HepG2 (cell line): ENCODE measurements around the gene PLEKHA6. TPM values are rescaled to one million over a fixed set of nuclear protein-coding genes. Genes with fewer than 3 reads are reported as not detected.

Experiments
- EP300 ChIP-seq, 3 experiments: sonication (generic) in 1 of 3; formaldehyde crosslinking in 1 of 3; IDR thresholded peaks; 2 replicates each; pipeline versions ENCODE4 v1.5.1 to v1.6.1; 2011 to 2020; ENCODE audit warnings: low read depth in 2 of 3, low read length in 2 of 3, borderline replicate concordance in 1 of 3, improper control_type of control experiment in 1 of 3, mild to moderate bottlenecking in 1 of 3, missing genetic modification reagents in 1 of 3, moderate library complexity in 1 of 3
- KDM3A ChIP-seq: IDR thresholded peaks from 2 replicates; pipeline ENCODE4 v1.6.1; 2018; ENCODE audit warnings: low read depth, missing compliant biosample characterization
- SIN3A ChIP-seq: IDR thresholded peaks from 2 replicates; pipeline ENCODE4 v1.6.1; 2011; ENCODE audit warnings: low read depth, mild to moderate bottlenecking, control low read depth, low read length, borderline replicate concordance
- SKI ChIP-seq: fragments of 450-650 bp; IDR thresholded peaks from one replicate; pipeline ENCODE4 v1.6.1; 2018; ENCODE audit warnings: mild to moderate bottlenecking; ENCODE audit not compliant: partially characterized antibody
- SMARCC2 ChIP-seq: fragments of 450-650 bp; IDR thresholded peaks from 2 replicates; pipeline ENCODE4 v1.6.1; 2017; ENCODE audit warnings: antibody characterized with exemption, mild to moderate bottlenecking
- SOX5 ChIP-seq: IDR thresholded peaks from 2 replicates; pipeline ENCODE4 v1.6.1; 2016; ENCODE audit warnings: borderline replicate concordance
- ZFX ChIP-seq: sonication (generic); formaldehyde crosslinking; IDR thresholded peaks from 2 replicates; pipeline ENCODE4 v1.4.0; 2020; ENCODE audit warnings: mild to moderate bottlenecking, low read depth, missing genetic modification reagents, moderate library complexity
- ZNF451 ChIP-seq: sonication (generic); formaldehyde crosslinking; IDR thresholded peaks from 2 replicates; pipeline ENCODE4 v1.5.0; 2020; ENCODE audit warnings: mild to moderate bottlenecking, missing genetic modification reagents
- ZNF570 ChIP-seq: sonication (generic); formaldehyde crosslinking; IDR thresholded peaks from 2 replicates; pipeline ENCODE4 v1.4.0; 2020; ENCODE audit warnings: mild to moderate bottlenecking, missing genetic modification reagents, borderline replicate concordance
- polyA plus RNA-seq, 8 experiments: library from polyadenylated mRNA; depleted of rRNA in 3 of 8; stranded (reverse) in 7 of 8; unstranded in 1 of 8; fragments of >200 nt; fragmentation: Illumina TruSeq in 4 of 8; extraction: Trizol in 4 of 8; gene quantifications; 2 replicates each; pipeline versions ENCODE4 v1.2.1 to v1.2.3, GENCODE V29; 2011 to 2016; ENCODE audit warnings: low read depth in 4 of 8, missing spikeins in 1 of 8, mixed read lengths in 1 of 8; ENCODE audit not compliant: insufficient read depth in 1 of 8
- total RNA-seq, 5 experiments: library from RNA; depleted of rRNA; stranded (reverse); fragments of >200 nt; fragmentation: Illumina TruSeq; extraction: Trizol; gene quantifications; 2 replicates each; pipeline ENCODE4 v1.2.3, GENCODE V29; 2016; ENCODE audit warnings: low read depth in 1 of 5
- TF ChIP-seq, protein P1 (sequence below), 2 experiments: sonication (generic) in 1 of 2; formaldehyde crosslinking in 1 of 2; IDR thresholded peaks; 2 replicates each; pipeline versions ENCODE4 v1.4.0 to v1.6.1; 2016 to 2020; ENCODE audit warnings: borderline replicate concordance in 1 of 2, low read depth in 1 of 2, mild to moderate bottlenecking in 1 of 2, missing genetic modification reagents in 1 of 2
- TF ChIP-seq, protein P2 (sequence below): IDR thresholded peaks from 2 replicates; pipeline ENCODE4 v1.6.1; 2016; ENCODE audit warnings: mild to moderate bottlenecking
- TF ChIP-seq, protein P3 (sequence below): sonication (generic); formaldehyde crosslinking; IDR thresholded peaks from 2 replicates; pipeline ENCODE4 v1.8.0; 2022; ENCODE audit warnings: missing genetic modification reagents, mild to moderate bottlenecking, inconsistent platforms, borderline replicate concordance
- TF ChIP-seq, protein P4 (sequence below): sonication (generic); formaldehyde crosslinking; IDR thresholded peaks from 2 replicates; pipeline ENCODE4 v1.4.0; 2020; ENCODE audit warnings: mild to moderate bottlenecking, missing genetic modification reagents
- TF ChIP-seq, protein P5 (sequence below): sonication (generic); formaldehyde crosslinking; conservative IDR thresholded peaks from 2 replicates; pipeline ENCODE4 v1.4.0; 2020; ENCODE audit warnings: missing genetic modification reagents
- TF ChIP-seq, protein P6 (sequence below): sonication (generic); formaldehyde crosslinking; IDR thresholded peaks from 2 replicates; pipeline ENCODE4 v1.4.0; 2020; ENCODE audit warnings: missing genetic modification reagents, mild to moderate bottlenecking, borderline replicate concordance

The PLEKHA6 gene
- total and polyA plus RNA-seq, 2 of the 13 experiments (the other 11 are each of a cell fraction or from before 2014, with no cell fraction given): 5.3 to 11.4 TPM

DNA sequence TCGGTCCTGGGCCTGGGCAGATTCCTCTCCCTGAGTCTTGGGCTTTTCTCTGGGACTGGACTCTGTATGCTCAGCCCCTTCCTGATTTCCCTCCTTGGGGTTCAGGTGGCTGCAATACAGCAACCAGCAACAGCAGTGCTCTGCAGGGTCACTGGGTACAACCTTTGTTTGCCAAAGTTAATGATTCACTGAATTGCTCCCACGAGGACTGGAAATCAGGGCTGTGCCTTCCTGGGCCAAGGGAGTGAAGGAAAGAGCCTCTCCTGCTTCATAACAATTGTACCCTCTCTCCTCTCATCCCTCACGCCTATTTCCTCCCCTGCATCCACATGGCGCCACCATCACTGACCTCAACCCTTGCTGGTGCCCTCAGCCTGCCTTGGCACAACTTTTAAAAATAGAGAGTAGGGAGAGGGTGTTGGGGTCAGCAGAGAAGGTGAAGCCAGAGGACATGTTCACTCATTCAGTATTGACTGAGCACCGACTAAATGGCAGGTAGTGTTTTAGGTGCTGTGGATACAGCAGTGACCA, 93.2 kb downstream of the PLEKHA6 start (continued):
- TF ChIP-seq, protein P1, sequence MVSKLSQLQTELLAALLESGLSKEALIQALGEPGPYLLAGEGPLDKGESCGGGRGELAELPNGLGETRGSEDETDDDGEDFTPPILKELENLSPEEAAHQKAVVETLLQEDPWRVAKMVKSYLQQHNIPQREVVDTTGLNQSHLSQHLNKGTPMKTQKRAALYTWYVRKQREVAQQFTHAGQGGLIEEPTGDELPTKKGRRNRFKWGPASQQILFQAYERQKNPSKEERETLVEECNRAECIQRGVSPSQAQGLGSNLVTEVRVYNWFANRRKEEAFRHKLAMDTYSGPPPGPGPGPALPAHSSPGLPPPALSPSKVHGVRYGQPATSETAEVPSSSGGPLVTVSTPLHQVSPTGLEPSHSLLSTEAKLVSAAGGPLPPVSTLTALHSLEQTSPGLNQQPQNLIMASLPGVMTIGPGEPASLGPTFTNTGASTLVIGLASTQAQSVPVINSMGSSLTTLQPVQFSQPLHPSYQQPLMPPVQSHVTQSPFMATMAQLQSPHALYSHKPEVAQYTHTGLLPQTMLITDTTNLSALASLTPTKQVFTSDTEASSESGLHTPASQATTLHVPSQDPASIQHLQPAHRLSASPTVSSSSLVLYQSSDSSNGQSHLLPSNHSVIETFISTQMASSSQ (IDR thresholded peaks at IDR 0.05; ENCODE audit: low read depth): peak; percentile 98
- TF ChIP-seq, protein P1 (CRISPR knock-in tag; IDR thresholded peaks at IDR 0.05; ENCODE audit: borderline replicate concordance): peak; percentile 99
- TF ChIP-seq SIN3A (peak; percentile 73; the same call in 1 of the 2 replicates), ZNF451 (no peak), EP300 (IDR thresholded peaks at IDR 0.05; ENCODE audit: low read depth in 2 of 2, low read length in 2 of 2) (peak in 1 of 2 experiments; percentile 54; a peak in 1 of 4 replicates), EP300 (CRISPR knock-in tag; IDR thresholded peaks at IDR 0.05; ENCODE audit: borderline replicate concordance) (no peak), ZNF570 (CRISPR knock-in tag) (no peak), KDM3A (0 out of 2 replicates have a peak, but pooled peaks have one; percentile 43), SMARCC2 (no peak), ZFX (CRISPR knock-in tag) (peak; percentile 45; the same call in 1 of the 2 replicates), SKI (no peak), SOX5 (peak; percentile 77)
- TF ChIP-seq, protein P2, sequence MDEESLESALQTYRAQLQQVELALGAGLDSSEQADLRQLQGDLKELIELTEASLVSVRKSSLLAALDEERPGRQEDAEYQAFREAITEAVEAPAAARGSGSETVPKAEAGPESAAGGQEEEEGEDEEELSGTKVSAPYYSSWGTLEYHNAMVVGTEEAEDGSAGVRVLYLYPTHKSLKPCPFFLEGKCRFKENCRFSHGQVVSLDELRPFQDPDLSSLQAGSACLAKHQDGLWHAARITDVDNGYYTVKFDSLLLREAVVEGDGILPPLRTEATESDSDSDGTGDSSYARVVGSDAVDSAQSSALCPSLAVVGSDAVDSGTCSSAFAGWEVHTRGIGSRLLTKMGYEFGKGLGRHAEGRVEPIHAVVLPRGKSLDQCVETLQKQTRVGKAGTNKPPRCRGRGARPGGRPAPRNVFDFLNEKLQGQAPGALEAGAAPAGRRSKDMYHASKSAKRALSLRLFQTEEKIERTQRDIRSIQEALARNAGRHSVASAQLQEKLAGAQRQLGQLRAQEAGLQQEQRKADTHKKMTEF: peak; percentile 51
- TF ChIP-seq, protein P3, sequence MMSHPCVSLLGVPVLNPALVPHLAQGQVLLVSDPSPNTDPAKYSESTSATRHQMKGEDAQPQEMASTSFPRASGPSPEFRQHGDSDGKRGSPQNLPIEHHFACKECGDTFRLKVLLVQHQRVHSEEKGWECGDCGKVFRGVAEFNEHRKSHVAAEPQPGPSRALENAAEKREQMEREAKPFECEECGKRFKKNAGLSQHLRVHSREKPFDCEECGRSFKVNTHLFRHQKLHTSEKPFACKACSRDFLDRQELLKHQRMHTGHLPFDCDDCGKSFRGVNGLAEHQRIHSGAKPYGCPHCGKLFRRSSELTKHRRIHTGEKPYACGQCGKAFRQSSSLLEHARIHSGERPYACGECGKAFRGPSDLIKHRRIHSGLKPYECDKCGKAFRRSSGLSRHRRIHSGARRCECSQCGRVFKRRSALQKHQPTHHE (CRISPR knock-in tag): no peak
- TF ChIP-seq, protein P4, sequence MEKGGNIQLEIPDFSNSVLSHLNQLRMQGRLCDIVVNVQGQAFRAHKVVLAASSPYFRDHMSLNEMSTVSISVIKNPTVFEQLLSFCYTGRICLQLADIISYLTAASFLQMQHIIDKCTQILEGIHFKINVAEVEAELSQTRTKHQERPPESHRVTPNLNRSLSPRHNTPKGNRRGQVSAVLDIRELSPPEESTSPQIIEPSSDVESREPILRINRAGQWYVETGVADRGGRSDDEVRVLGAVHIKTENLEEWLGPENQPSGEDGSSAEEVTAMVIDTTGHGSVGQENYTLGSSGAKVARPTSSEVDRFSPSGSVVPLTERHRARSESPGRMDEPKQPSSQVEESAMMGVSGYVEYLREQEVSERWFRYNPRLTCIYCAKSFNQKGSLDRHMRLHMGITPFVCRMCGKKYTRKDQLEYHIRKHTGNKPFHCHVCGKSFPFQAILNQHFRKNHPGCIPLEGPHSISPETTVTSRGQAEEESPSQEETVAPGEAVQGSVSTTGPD (CRISPR knock-in tag): no peak
- TF ChIP-seq, protein P5, sequence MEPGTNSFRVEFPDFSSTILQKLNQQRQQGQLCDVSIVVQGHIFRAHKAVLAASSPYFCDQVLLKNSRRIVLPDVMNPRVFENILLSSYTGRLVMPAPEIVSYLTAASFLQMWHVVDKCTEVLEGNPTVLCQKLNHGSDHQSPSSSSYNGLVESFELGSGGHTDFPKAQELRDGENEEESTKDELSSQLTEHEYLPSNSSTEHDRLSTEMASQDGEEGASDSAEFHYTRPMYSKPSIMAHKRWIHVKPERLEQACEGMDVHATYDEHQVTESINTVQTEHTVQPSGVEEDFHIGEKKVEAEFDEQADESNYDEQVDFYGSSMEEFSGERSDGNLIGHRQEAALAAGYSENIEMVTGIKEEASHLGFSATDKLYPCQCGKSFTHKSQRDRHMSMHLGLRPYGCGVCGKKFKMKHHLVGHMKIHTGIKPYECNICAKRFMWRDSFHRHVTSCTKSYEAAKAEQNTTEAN (CRISPR knock-in tag): no peak
- TF ChIP-seq, protein P6, sequence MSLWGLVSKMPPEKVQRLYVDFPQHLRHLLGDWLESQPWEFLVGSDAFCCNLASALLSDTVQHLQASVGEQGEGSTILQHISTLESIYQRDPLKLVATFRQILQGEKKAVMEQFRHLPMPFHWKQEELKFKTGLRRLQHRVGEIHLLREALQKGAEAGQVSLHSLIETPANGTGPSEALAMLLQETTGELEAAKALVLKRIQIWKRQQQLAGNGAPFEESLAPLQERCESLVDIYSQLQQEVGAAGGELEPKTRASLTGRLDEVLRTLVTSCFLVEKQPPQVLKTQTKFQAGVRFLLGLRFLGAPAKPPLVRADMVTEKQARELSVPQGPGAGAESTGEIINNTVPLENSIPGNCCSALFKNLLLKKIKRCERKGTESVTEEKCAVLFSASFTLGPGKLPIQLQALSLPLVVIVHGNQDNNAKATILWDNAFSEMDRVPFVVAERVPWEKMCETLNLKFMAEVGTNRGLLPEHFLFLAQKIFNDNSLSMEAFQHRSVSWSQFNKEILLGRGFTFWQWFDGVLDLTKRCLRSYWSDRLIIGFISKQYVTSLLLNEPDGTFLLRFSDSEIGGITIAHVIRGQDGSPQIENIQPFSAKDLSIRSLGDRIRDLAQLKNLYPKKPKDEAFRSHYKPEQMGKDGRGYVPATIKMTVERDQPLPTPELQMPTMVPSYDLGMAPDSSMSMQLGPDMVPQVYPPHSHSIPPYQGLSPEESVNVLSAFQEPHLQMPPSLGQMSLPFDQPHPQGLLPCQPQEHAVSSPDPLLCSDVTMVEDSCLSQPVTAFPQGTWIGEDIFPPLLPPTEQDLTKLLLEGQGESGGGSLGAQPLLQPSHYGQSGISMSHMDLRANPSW (CRISPR knock-in tag): peak; percentile 46; the same call in 1 of the 2 replicates
